Hematopoietic multipotent progenitor cell treated with erythropoietin and hydrocortisone succinate and interleukin-3 and kit ligand, for 8 days (in vitro differentiated cells): ENCODE data around the gene DNAAF3.

ENCODE experiments used
- DNase-seq: peaks from one replicate; pipeline ENCODE4 v3.0.0-alpha.2; 2015

Gene DNAAF3

DNA sequence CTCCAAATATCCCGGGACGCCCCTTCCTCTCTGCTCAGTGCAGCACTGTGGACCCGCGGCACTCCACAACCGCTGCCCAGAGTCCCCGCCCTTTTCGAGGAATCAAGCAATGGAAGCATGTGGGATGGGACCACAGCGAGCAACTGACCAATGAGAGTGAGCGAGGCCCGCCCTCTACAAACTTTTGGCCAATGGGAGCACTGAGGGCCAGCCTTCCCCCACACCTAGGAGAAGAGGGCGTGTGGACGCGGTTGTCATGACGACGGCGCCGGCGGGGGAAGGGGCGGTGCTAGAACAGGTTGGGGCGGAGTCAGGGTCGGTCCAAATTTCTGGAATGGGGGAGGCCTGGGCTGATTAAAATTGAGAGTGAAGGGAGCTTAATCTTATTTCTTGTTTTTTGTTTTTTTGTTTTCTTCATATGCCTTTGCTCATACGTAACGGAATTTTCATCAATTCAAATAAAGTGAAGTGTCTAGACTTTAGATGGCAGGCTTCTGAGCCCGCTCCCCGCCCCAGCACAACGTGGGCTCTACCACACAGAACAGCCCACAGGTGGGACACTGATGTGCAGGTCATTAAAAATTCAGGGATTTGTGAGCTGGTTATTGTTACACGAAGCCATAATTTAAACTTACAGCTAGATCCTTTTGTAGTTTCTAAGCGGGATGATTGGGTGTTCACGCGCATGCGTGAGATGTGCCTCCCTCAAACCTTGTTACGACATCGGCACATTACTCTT, at the start of gene DNAAF3:
DNAAF3 (minus strand) TSS at position 84 of the 739 bp plus-strand sequence. CDS start 200 bp downstream, outside the sequence.
- DNase-seq = peak; percentile 98

- DNase-seq = no peak
Measured at GRCh38 chr19:55213547-55213946, 47.1 kb upstream of the DNAAF3 start.

GRCh38 chr19:55212447-55212846, 46.0 kb upstream of the DNAAF3 start:
- peak; percentile 58 for DNase-seq

- DNase-seq = no peak
Measured at GRCh38 chr19:55209693-55210472, 43.5 kb upstream of the DNAAF3 start.

- DNase-seq = no peak
Measured at GRCh38 chr19:55208880-55209692, 42.7 kb upstream of the DNAAF3 start, which contains the start of gene PTPRH. TSS of gene PTPRH (minus strand) at chr19:55209501. CDS start at chr19:55209433, 68 bp downstream.

DNA sequence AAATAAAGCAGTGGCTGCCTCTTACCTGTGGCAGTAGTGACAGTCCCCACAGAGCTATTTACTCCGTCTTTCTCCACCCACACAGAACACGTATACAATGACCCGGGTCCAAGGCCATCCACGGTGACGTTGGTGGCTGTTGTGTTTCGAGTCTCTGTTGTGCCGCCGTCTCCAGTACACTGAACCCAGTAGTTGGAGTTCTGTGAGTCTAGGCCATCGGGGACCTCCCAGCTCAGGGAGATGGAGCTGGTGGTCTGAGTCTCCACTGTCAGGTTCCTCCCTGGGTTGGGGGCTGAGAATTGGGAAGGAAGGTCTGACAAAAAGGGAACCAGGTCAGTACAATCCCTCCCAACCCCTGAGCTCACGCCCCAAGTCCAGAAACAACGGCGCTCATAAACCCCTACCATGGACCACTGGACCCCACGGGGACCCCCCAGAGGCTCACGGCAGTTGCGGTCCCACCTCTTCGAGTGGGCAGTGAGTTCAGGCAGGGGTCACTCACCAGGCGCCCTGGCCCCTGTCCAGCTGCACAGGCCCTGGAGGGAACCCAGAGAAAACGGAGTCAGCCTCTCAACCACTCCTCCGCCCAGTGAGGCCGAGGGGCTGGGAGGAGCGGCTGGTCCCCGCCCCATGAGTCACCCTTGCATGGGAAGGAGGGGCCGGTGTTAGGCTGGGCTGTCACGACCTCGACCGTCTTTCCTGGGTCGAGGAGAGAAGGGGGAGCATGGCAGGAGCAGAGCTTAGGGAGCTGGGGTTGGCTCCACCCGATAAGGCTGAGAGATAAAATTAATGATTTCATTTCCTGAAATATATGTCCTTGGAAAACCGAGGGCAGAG, 40.5 kb upstream of the DNAAF3 start:
- DNase-seq = peak; percentile 87

GRCh38 chr19:55202199-55202598, 35.8 kb upstream of the DNAAF3 start:
- DNase-seq = peak; percentile 25

- DNase-seq = no peak
Measured at GRCh38 chr19:55199620-55200204, 33.3 kb upstream of the DNAAF3 start.

GRCh38 chr19:55198651-55199050, 32.2 kb upstream of the DNAAF3 start:
- DNase-seq = no peak

DNA sequence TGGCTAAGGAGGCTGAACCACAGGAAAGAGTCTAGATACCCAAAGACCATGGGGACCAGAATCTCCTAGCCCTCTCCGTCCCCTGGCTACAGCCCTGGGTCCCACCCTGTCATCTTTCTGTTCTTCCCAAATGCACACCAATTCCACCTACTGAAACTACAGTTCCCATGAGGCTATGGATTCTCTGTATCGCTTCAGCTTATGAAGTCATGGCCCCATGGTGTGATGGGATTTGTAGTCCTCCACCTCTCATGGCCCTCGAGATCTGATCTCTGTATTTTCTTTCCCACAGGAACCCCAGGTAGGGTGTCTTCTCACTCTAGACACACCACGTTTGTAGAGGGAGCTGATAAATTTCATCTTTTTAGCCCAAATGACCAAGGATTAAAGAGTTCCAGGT, 31.1 kb upstream of the DNAAF3 start:
- DNase-seq = peak; percentile 43

- DNase-seq = no peak
Measured at GRCh38 chr19:55196803-55197202, 30.4 kb upstream of the DNAAF3 start.

DNA sequence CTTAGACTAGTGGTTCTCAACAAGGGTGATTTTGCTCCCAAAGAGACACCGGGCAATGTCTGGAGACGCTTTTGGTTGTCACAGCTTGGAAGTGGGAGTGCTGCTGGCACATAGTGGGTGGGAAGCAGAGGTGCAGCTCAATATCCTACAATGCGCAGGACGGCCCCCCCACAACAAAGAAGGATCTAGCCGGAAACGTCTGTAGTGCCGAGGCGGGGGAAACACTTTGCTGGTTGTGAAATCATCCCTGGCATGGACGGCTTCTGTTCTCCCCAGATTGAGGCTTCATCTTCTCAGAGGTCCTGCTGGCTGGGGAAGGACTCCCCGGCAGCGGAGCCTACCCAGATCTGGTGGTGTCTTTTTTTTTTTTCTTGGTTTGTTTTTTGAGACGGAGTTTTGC, 27.1 kb upstream of the DNAAF3 start:
- DNase-seq = no peak

DNA sequence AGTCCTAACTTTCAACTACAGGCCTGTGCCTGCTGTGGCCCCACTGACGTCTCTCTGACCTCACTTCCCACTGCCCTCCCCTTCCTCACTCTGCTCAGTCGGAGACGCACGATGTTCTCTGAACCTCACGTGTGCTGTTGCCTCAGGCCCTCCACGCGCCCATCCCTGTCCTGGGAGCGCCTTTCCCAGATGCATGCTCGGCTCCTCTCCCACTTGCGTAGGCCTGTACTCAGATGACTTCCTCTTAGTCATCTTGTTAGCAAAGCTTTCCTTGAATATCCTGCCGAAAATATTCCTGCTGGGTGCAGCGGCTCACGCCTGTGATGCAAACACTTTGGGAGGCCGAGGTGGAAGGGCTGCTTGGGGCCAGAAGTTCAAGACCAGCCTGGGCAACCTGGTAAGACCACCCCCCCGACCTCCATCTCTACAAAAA, 23.0 kb upstream of the DNAAF3 start:
- no peak for DNase-seq

DNA sequence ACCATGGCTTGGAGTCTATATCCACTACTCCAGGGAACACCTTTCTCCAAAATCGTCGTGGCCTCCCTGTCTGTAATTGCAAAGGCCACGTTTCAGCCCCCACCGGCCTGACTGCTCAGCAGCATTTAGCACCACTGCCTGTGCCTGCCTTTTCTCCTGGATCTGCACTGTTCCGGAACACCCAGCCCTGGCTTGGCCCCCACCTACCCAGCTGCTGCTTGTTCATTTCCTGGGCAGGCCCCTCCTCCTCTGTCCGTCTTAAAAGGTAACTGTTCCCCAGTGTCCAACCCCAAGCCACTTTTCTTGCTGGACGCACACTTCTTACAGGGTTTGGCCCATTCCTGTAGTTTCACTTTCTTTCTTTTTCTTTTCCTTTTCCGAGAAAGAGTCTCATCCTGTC, 22.2 kb upstream of the DNAAF3 start:
- DNase-seq = no peak

- DNase-seq = no peak
Measured at GRCh38 chr19:55186080-55186479, 19.7 kb upstream of the DNAAF3 start.

GRCh38 chr19:55181740-55182139, 15.3 kb upstream of the DNAAF3 start:
- no peak for DNase-seq

- peak; percentile 36 for DNase-seq
Measured at GRCh38 chr19:55179606-55180484, 13.4 kb upstream of the DNAAF3 start, which contains the start of gene SYT5. TSS of gene SYT5 (minus strand) at chr19:55180289. CDS start at chr19:55179041, 1,248 bp downstream.

GRCh38 chr19:55178781-55179599, 12.6 kb upstream of the DNAAF3 start:
- DNase-seq = peak; percentile 81

GRCh38 chr19:55176076-55176475, 9.7 kb upstream of the DNAAF3 start:
- peak; percentile 45 for DNase-seq
